ENCODE measurements around the gene DIP2C.

- TF ChIP-seq CTCF (conservative IDR thresholded peaks at IDR 0.05; ENCODE audit: low read length): no peak
- no peak for TF ChIP-seq EZH2phosphoT487 (IDR thresholded peaks at IDR 0.05; ENCODE audit: borderline replicate concordance)
Observed at GRCh38 chr10:538895-539294, 150.6 kb downstream of the DIP2C start.

Data from Loucy (cell line).